Measurements from ENCODE around the gene MDK. TPM values are rescaled to one million over a fixed set of nuclear protein-coding genes. Genes with fewer than 3 reads are reported as not detected.
"Not testable (repeated sequence)": the region's sequence is repeated elsewhere in the genome, so short reads cannot be mapped to it uniquely, and the experiment has no call there.

MDK gene
- total RNA-seq, 6 experiments from 2014 or later: 0.35 to 6.4 (median 4.2) TPM

- no peaks in the 10 kb centered on the region for H3K27me3 ChIP-seq
- H3K36me3 ChIP-seq: peaks cover 0 to 28% (median 16%) of the 10 kb centered on the region in 4 donors
- peaks cover 0 to 8% (median 3%) of the 10 kb centered on the region in 4 donors for H3K4me1 ChIP-seq
- DNase-seq (no peak), ATAC-seq (no peak)
- intact Hi-C loops (cut with DNase I): no loop called here
- no peak for TF ChIP-seq POLR2A (IDR thresholded peaks at IDR 0.05)
- 86% methylated on average over 2 of the region's 5 CpGs for WGBS (ENCODE audit: insufficient coverage, low coverage, low lambda C conversion rate, missing lambda C conversion rate)
- H3K27ac ChIP-seq: no peak overlapping the region
- no peak overlapping the region for H3K4me3 ChIP-seq
- H3K9me3 ChIP-seq: no peaks in the 10 kb centered on the region
These were observed 3.6 kb upstream of the MDK start for GRCh38 chr11:46377831-46378230.

- Histone ChIP-seq H3K4me3 (no peak overlapping the region), H3K4me1 (peaks cover 0 to 8% (median 3%) of the 10 kb centered on the region in 4 donors), H3K36me3 (peaks cover 0 to 28% (median 16%) of the 10 kb centered on the region in 4 donors), H3K27ac (no peak overlapping the region), H3K27me3 (no peaks in the 10 kb centered on the region), H3K9me3 (no peaks in the 10 kb centered on the region)
- ATAC-seq: no peak
- intact Hi-C loops (cut with DNase I): no loop called here
- 80% methylated on average over 2 of the region's 10 CpGs for WGBS (ENCODE audit: insufficient coverage, low coverage, low lambda C conversion rate, missing lambda C conversion rate)
- no peak for TF ChIP-seq POLR2A (IDR thresholded peaks at IDR 0.05)
- no peak for TF ChIP-seq CTCF (IDR thresholded peaks at IDR 0.05)
- no peak for DNase-seq
These were observed 3.2 kb upstream of the MDK start for GRCh38 chr11:46378296-46378695.

- DNase-seq: no peak
These were observed 2.5 kb upstream of the MDK start for GRCh38 chr11:46378811-46379481.

GRCh38 chr11:46379482-46380293 lies 1.8 kb upstream of the MDK start:
- H3K27ac ChIP-seq, DNase-seq, H3K4me1 ChIP-seq, H3K9me3 ChIP-seq, H3K27me3 ChIP-seq: not testable (repeated sequence)
- peak in 2 of 4 donors; percentile 1 to 2 for ATAC-seq
- Histone ChIP-seq H3K36me3 (peaks cover 0 to 18% (median 8%) of the 10 kb centered on the region in 4 donors), H3K4me3 (peak overlapping the region in 1 of 3 donors; percentile 58)
- no CpG with 5 or more reads among the region's 36 CpGs for WGBS (ENCODE audit: insufficient coverage, low coverage, low lambda C conversion rate, missing lambda C conversion rate)
- intact Hi-C loops (cut with DNase I): loop anchor here (10.0 kb wide), 1 partner anchor 155 kb away; no protein-coding TSS in a partner anchor

More at GRCh38 chr11:46378811-46379481, 2.5 kb upstream of the MDK start:
- no peak overlapping the region for H3K27ac ChIP-seq
- no peaks in the 10 kb centered on the region for H3K9me3 ChIP-seq
- TF ChIP-seq CTCF (IDR thresholded peaks at IDR 0.05): no peak
- TF ChIP-seq POLR2A (IDR thresholded peaks at IDR 0.05): no peak
- H3K4me3 ChIP-seq: no peak overlapping the region
- H3K36me3 ChIP-seq: peaks cover 0 to 25% (median 12%) of the 10 kb centered on the region in 4 donors
- WGBS (ENCODE audit: insufficient coverage, low coverage, low lambda C conversion rate, missing lambda C conversion rate): no CpG with 5 or more reads among the region's 20 CpGs
- no peak for ATAC-seq
- H3K4me1 ChIP-seq: peaks cover 0 to 8% (median 3%) of the 10 kb centered on the region in 4 donors
- H3K27me3 ChIP-seq: no peaks in the 10 kb centered on the region
- intact Hi-C loops (cut with DNase I): no loop called here

- TF ChIP-seq CTCF (IDR thresholded peaks at IDR 0.05) (no peak), POLR2A (IDR thresholded peaks at IDR 0.05) (no peak)
- peak overlapping the region; percentile 18 to 53 (median 44) for H3K27ac ChIP-seq
- DNase-seq (peak; percentile 75 to 85 (median 77)), ATAC-seq (peak; percentile 75 to 83 (median 78))
- H3K4me1 ChIP-seq: peaks cover 0 to 8% (median 3%) of the 10 kb centered on the region in 4 donors
- H3K36me3 ChIP-seq: peaks cover 0 to 10% (median 2%) of the 10 kb centered on the region in 4 donors
- under 1% methylated on average over 25 of the region's 45 CpGs for WGBS (ENCODE audit: insufficient coverage, low coverage, low lambda C conversion rate, missing lambda C conversion rate)
- H3K4me3 ChIP-seq: peak overlapping the region; percentile 56 to 62 (median 58)
- intact Hi-C loops (cut with DNase I): loop anchor here (10.0 kb wide), 1 partner anchor 154 kb away; no protein-coding TSS in a partner anchor
- no peaks in the 10 kb centered on the region for H3K9me3 ChIP-seq
- H3K27me3 ChIP-seq: no peaks in the 10 kb centered on the region
These were observed 975 bp upstream of the MDK start for GRCh38 chr11:46380340-46381047.

All from right lobe of liver (tissue), 6 donors.